ENCODE data around the gene EEA1. TPM values are rescaled to one million over a fixed set of nuclear protein-coding genes. Genes with fewer than 3 reads are reported as not detected.

Gene EEA1
- total and polyA plus RNA-seq, 2 experiments from 2014 or later = 19.1 to 20.7 TPM

- Histone ChIP-seq H3K27me3 (no peaks in the 10 kb centered on the region), H3K4me1 (ENCODE audit: insufficient read depth) (no peaks in the 10 kb centered on the region), H4K20me1 (ENCODE audit: insufficient read depth, poor library complexity, severe bottlenecking) (no peaks in the 10 kb centered on the region), H3K4me2 (no peak overlapping the region), H3K36me3 (replicated peaks; ENCODE audit: insufficient read depth, low read depth) (no peaks in the 10 kb centered on the region), H3K9me3 (ENCODE audit: low read depth) (no peaks in the 10 kb centered on the region), H2AFZ (no peak overlapping the region), H3K4me3 (no peak overlapping the region), H3K9me2 (replicated peaks; ENCODE audit: insufficient read depth) (no peaks in the 10 kb centered on the region), H3K79me2 (no peaks in the 10 kb centered on the region), H3K27ac (no peak overlapping the region)
- no peak for TF ChIP-seq EZH2 (IDR thresholded peaks at IDR 0.05; ENCODE audit: borderline replicate concordance)
- TF ChIP-seq CTCF (IDR thresholded peaks at IDR 0.05; ENCODE audit: poor library complexity) = no peak
- no peak for TF ChIP-seq EZH2phosphoT487 (IDR thresholded peaks at IDR 0.05; ENCODE audit: low read depth, severe bottlenecking, unreplicated experiment)
- no peak for DNase-seq (ENCODE audit: low spot score)
- 97% methylated on average over 3 of the region's 3 CpGs for WGBS (ENCODE audit: low lambda C conversion rate, missing lambda C conversion rate)
Measured at GRCh38 chr12:92821142-92821541, 108.0 kb downstream of the EEA1 start.

- Histone ChIP-seq H3K36me3 (replicated peaks; ENCODE audit: insufficient read depth, low read depth) (no peaks in the 10 kb centered on the region), H3K9me2 (replicated peaks; ENCODE audit: insufficient read depth) (no peaks in the 10 kb centered on the region), H3K9me3 (ENCODE audit: low read depth) (no peaks in the 10 kb centered on the region), H3K4me3 (no peak overlapping the region), H4K20me1 (ENCODE audit: insufficient read depth, poor library complexity, severe bottlenecking) (no peaks in the 10 kb centered on the region), H3K4me2 (no peak overlapping the region), H3K27ac (no peak overlapping the region), H2AFZ (no peak overlapping the region), H3K4me1 (ENCODE audit: insufficient read depth) (no peaks in the 10 kb centered on the region), H3K79me2 (no peaks in the 10 kb centered on the region), H3K27me3 (no peaks in the 10 kb centered on the region)
- TF ChIP-seq EZH2 (IDR thresholded peaks at IDR 0.05; ENCODE audit: borderline replicate concordance) = no peak
- TF ChIP-seq CTCF (IDR thresholded peaks at IDR 0.05; ENCODE audit: poor library complexity) = no peak
- no peak for TF ChIP-seq EZH2phosphoT487 (IDR thresholded peaks at IDR 0.05; ENCODE audit: low read depth, severe bottlenecking, unreplicated experiment)
- no peak for DNase-seq (ENCODE audit: low spot score)
- WGBS (ENCODE audit: low lambda C conversion rate, missing lambda C conversion rate) = 89% methylated on average over 2 of the region's 2 CpGs
Measured at GRCh38 chr12:92814584-92814983, 114.5 kb downstream of the EEA1 start.

GRCh38 chr12:92810370-92810769, 118.7 kb downstream of the EEA1 start:
- Histone ChIP-seq H3K79me2 (no peaks in the 10 kb centered on the region), H4K20me1 (ENCODE audit: insufficient read depth, poor library complexity, severe bottlenecking) (no peaks in the 10 kb centered on the region), H3K9me2 (replicated peaks; ENCODE audit: insufficient read depth) (no peaks in the 10 kb centered on the region), H3K4me1 (ENCODE audit: insufficient read depth) (no peaks in the 10 kb centered on the region), H3K4me3 (no peak overlapping the region), H3K4me2 (no peak overlapping the region), H3K27me3 (no peaks in the 10 kb centered on the region), H2AFZ (no peak overlapping the region), H3K27ac (no peak overlapping the region), H3K9me3 (ENCODE audit: low read depth) (no peaks in the 10 kb centered on the region), H3K36me3 (replicated peaks; ENCODE audit: insufficient read depth, low read depth) (no peaks in the 10 kb centered on the region)
- no peak for DNase-seq (ENCODE audit: low spot score)
- TF ChIP-seq EZH2phosphoT487 (IDR thresholded peaks at IDR 0.05; ENCODE audit: low read depth, severe bottlenecking, unreplicated experiment) (no peak), EZH2 (IDR thresholded peaks at IDR 0.05; ENCODE audit: borderline replicate concordance) (no peak), CTCF (IDR thresholded peaks at IDR 0.05; ENCODE audit: poor library complexity) (no peak)
- 91% methylated on average over 4 of the region's 4 CpGs for WGBS (ENCODE audit: low lambda C conversion rate, missing lambda C conversion rate)

- 78% methylated on average over 1 of the region's 1 CpG for WGBS (ENCODE audit: low lambda C conversion rate, missing lambda C conversion rate)
- no peaks in the 10 kb centered on the region for H3K36me3 ChIP-seq (replicated peaks; ENCODE audit: insufficient read depth, low read depth)
- no peaks in the 10 kb centered on the region for H4K20me1 ChIP-seq (ENCODE audit: insufficient read depth, poor library complexity, severe bottlenecking)
- H3K4me2 ChIP-seq = no peak overlapping the region
- no peak overlapping the region for H2AFZ ChIP-seq
- no peak overlapping the region for H3K4me3 ChIP-seq
- H3K79me2 ChIP-seq = no peaks in the 10 kb centered on the region
- H3K27ac ChIP-seq = no peak overlapping the region
- no peak for TF ChIP-seq CTCF (IDR thresholded peaks at IDR 0.05; ENCODE audit: poor library complexity)
- TF ChIP-seq EZH2 (IDR thresholded peaks at IDR 0.05; ENCODE audit: borderline replicate concordance) = no peak
- no peak for TF ChIP-seq EZH2phosphoT487 (IDR thresholded peaks at IDR 0.05; ENCODE audit: low read depth, severe bottlenecking, unreplicated experiment)
- H3K9me3 ChIP-seq (ENCODE audit: low read depth) = no peaks in the 10 kb centered on the region
- no peak for DNase-seq (ENCODE audit: low spot score)
- H3K9me2 ChIP-seq (replicated peaks; ENCODE audit: insufficient read depth) = no peaks in the 10 kb centered on the region
- no peaks in the 10 kb centered on the region for H3K27me3 ChIP-seq
- H3K4me1 ChIP-seq (ENCODE audit: insufficient read depth) = no peaks in the 10 kb centered on the region
Measured at GRCh38 chr12:92803903-92804302, 125.2 kb downstream of the EEA1 start.

All from hepatocyte (in vitro differentiated cells).